ENCODE measurements around the gene ADGRE2. TPM values are rescaled to one million over a fixed set of nuclear protein-coding genes. Genes with fewer than 3 reads are reported as not detected.

ADGRE2 gene
- total and polyA plus RNA-seq, 2 of the 4 experiments (the other 2 are of a cell fraction) = not detected

GRCh38 chr19:14683439-14683838, 94.9 kb downstream of the ADGRE2 start:
- CTCF ChIA-PET = no interaction called here
- in situ Hi-C loops (cut with MboI; ENCODE audit: low sequenced_read_pairs) = no loop called here
- ATAC-seq (ENCODE audit: low read depth) (no peak), DNase-seq (no peak)
- H3K23ac ChIP-seq (ENCODE audit: low read depth, low read length) = no peak overlapping the region
- H3K18ac ChIP-seq (ENCODE audit: low read depth, low read length) = no peak overlapping the region
- H3K9ac ChIP-seq (ENCODE audit: low read depth, low read length) = no peak overlapping the region
- intact Hi-C loops (cut with micrococcal nuclease) = no loop called here
- no peaks in the 10 kb centered on the region for H3K9me1 ChIP-seq (ENCODE audit: insufficient read depth, low read length)
- H2AK5ac ChIP-seq (ENCODE audit: low read depth, low read length) = no peak overlapping the region
- no peak overlapping the region for H2BK15ac ChIP-seq (ENCODE audit: low read depth, low read length)
- no peak overlapping the region for H2BK20ac ChIP-seq (ENCODE audit: low read depth, low read length)
- no peak overlapping the region for H4K5ac ChIP-seq (ENCODE audit: low read depth, low read length)
- POLR2A ChIA-PET (ENCODE audit: unreplicated experiment) = no interaction called here
- no peak overlapping the region; the same call in 1 of the 2 replicates for H3K56ac ChIP-seq (ENCODE audit: extremely low read depth, insufficient read depth, low read length)
- no peak overlapping the region for H2BK5ac ChIP-seq (ENCODE audit: low read depth, low read length, poor library complexity, severe bottlenecking)
- H3K4me2 ChIP-seq (ENCODE audit: low read depth, low read length) = no peak overlapping the region
- no peaks in the 10 kb centered on the region for H4K20me1 ChIP-seq (ENCODE audit: insufficient read depth, low read length)
- H4K8ac ChIP-seq (ENCODE audit: low read depth in 2 of 2, low read length in 2 of 2) = no peak overlapping the region
- WGBS, 2 experiments (ENCODE audit: extremely low coverage in 2 of 2, insufficient read length in 1 of 2) = no CpG with 5 or more reads among the region's 3 CpGs
- no peak overlapping the region for H3K4me3 ChIP-seq (ENCODE audit: insufficient read depth, low read depth, low read length)
- dilution Hi-C loops (cut with HindIII; ENCODE audit: low sequenced_read_pairs, unreplicated experiment) = no loop called here
- no peak overlapping the region for H2AFZ ChIP-seq (replicated peaks; ENCODE audit: low read length, poor library complexity)
- no peaks in the 10 kb centered on the region for H3K79me1 ChIP-seq (ENCODE audit: low read depth in 1 of 2, low read length in 2 of 2)
- no peaks in the 10 kb centered on the region for H3K4me1 ChIP-seq (ENCODE audit: control insufficient read depth, insufficient read depth, low read length)
- TF ChIP-seq, protein P1, sequence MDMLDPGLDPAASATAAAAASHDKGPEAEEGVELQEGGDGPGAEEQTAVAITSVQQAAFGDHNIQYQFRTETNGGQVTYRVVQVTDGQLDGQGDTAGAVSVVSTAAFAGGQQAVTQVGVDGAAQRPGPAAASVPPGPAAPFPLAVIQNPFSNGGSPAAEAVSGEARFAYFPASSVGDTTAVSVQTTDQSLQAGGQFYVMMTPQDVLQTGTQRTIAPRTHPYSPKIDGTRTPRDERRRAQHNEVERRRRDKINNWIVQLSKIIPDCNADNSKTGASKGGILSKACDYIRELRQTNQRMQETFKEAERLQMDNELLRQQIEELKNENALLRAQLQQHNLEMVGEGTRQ (IDR thresholded peaks at IDR 0.05; ENCODE audit: low read depth, low read length) = no peak
- no peak for TF ChIP-seq BHLHE40 (IDR thresholded peaks at IDR 0.05; ENCODE audit: low read depth, low read length)
- no peak for TF ChIP-seq RAD21 (IDR thresholded peaks at IDR 0.05; ENCODE audit: low read length)
- H2BK120ac ChIP-seq (ENCODE audit: low read depth, low read length) = no peak overlapping the region
- H2AK9ac ChIP-seq (replicated peaks; ENCODE audit: low read depth, low read length, poor library complexity) = no peak overlapping the region
- no peak overlapping the region for H4K91ac ChIP-seq (ENCODE audit: insufficient read depth, low read depth, low read length)
- no peak overlapping the region for H3K4ac ChIP-seq (ENCODE audit: low read depth, low read length)
- BruUV-seq (replicated peaks) = no TSS peak
- H3K36me3 ChIP-seq (ENCODE audit: control insufficient read depth, insufficient read depth, low read length) = no peaks in the 10 kb centered on the region
- H3K14ac ChIP-seq (replicated peaks; ENCODE audit: low read depth, low read length) = no peak overlapping the region
- H3K9me3 ChIP-seq (ENCODE audit: control insufficient read depth, insufficient read depth, low read length) = no peaks in the 10 kb centered on the region
- no peak overlapping the region for H3K27ac ChIP-seq (ENCODE audit: insufficient read depth, low read length)
- H3K27me3 ChIP-seq (ENCODE audit: control insufficient read depth, insufficient read depth, low read length) = no peaks in the 10 kb centered on the region

Small RNA genes within 50 kb of the gene (microRNA-seq; reads per million reads assigned to microRNA genes)
- gene AC005255.1 (ENCODE audit: insufficient read depth, insufficient read length) = not detected

Small RNA genes within 50 kb of the gene (small RNA-seq; reads per million reads assigned to genes)
- gene AC005255.1 = 0 to 1.2 (median 0) reads per million in 5 experiments

Other genes with a start within 250 kb of the ADGRE2 start
- 35.8 and 46.2 TPM in 2 replicates for gene TECR, start 249.0 kb downstream of the ADGRE2 start, total RNA-seq (2012; rRNA removed)
- 81.2 and 102 TPM in 2 replicates for gene TECR, start 249.0 kb downstream of the ADGRE2 start, polyA plus RNA-seq (2012; rRNA removed)
- gene NDUFB7, start 206.5 kb downstream of the ADGRE2 start, total RNA-seq (2012; rRNA removed) = 337 and 436 TPM in 2 replicates
- 523 and 591 TPM in 2 replicates for gene NDUFB7, start 206.5 kb downstream of the ADGRE2 start, polyA plus RNA-seq (2012; rRNA removed)
- not detected in 2 replicates for gene CLEC17A, start 195.5 kb downstream of the ADGRE2 start, total RNA-seq (2012; rRNA removed)
- gene CLEC17A, start 195.5 kb downstream of the ADGRE2 start, polyA plus RNA-seq (2012; rRNA removed) = 0.05 TPM in 1 of 2 replicates, not detected in the other
- gene ADGRE3, start 103.7 kb downstream of the ADGRE2 start, total RNA-seq (2012; rRNA removed) = not detected in 2 replicates
- gene ADGRE3, start 103.7 kb downstream of the ADGRE2 start, polyA plus RNA-seq (2012; rRNA removed) = not detected in 2 replicates
- gene ZNF333, start 88.5 kb downstream of the ADGRE2 start, total RNA-seq (2012; rRNA removed) = 11.9 and 15.1 TPM in 2 replicates
- 8.2 and 9.8 TPM in 2 replicates for gene ZNF333, start 88.5 kb downstream of the ADGRE2 start, polyA plus RNA-seq (2012; rRNA removed)
- gene OR7A5, start 56.6 kb upstream of the ADGRE2 start, total RNA-seq (2012; rRNA removed) = not detected in 2 replicates
- not detected in 2 replicates for gene OR7A5, start 56.6 kb upstream of the ADGRE2 start, polyA plus RNA-seq (2012; rRNA removed)
- gene OR7C1, start 56.6 kb upstream of the ADGRE2 start, total RNA-seq (2012; rRNA removed) = not detected in 2 replicates
- gene OR7C1, start 56.6 kb upstream of the ADGRE2 start, polyA plus RNA-seq (2012; rRNA removed) = not detected in 2 replicates
- gene OR7A10, start 70.4 kb upstream of the ADGRE2 start, total RNA-seq (2012; rRNA removed) = not detected in 2 replicates
- gene OR7A10, start 70.4 kb upstream of the ADGRE2 start, polyA plus RNA-seq (2012; rRNA removed) = not detected in 2 replicates
- not detected in 2 replicates for gene OR7A17, start 107.6 kb upstream of the ADGRE2 start, total RNA-seq (2012; rRNA removed)
- gene OR7A17, start 107.6 kb upstream of the ADGRE2 start, polyA plus RNA-seq (2012; rRNA removed) = not detected in 2 replicates
- gene OR7C2, start 162.9 kb upstream of the ADGRE2 start, total RNA-seq (2012; rRNA removed) = not detected in 2 replicates
- gene OR7C2, start 162.9 kb upstream of the ADGRE2 start, polyA plus RNA-seq (2012; rRNA removed) = not detected in 2 replicates
- gene SLC1A6, start 201.3 kb upstream of the ADGRE2 start, total RNA-seq (2012; rRNA removed) = not detected in 2 replicates
- gene SLC1A6, start 201.3 kb upstream of the ADGRE2 start, polyA plus RNA-seq (2012; rRNA removed) = not detected in 2 replicates